ENCODE measurements around the gene DERA.

DNA sequence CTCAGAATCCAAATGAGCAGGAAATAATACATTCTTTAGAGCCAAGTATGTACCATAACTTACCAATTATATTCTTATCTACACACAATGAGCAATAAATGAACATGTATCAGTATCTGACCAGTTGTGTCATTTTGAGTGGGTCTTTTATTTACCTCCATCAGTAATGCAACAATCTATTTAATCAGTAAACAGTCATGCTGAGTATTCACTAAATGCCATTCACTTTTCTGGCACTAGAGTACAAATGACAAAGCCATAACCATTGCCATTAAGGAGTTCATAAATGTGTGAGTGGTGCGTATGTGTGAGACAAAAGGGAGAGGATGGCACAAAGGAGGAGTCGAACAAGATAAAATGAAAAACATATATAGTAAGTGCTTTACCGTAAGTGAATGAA lies 30.4 kb upstream of the DERA start:
- no peak for TF ChIP-seq CTCF (IDR thresholded peaks at IDR 0.05)
- TF ChIP-seq EZH2 (IDR thresholded peaks at IDR 0.05): no peak
